Activated CD4-positive, alpha-beta T cell treated with anti-CD3 and anti-CD28 coated beads, Interleukin-2, amount 50 U/mL, for 16 hours (primary cell): ENCODE measurements around the gene IDH3G.
A peak's percentile ranks its signal among the peaks of the same experiment; 100 is the strongest.
"Not testable (repeated sequence)": the region's sequence is repeated elsewhere in the genome, so short reads cannot be mapped to it uniquely, and the experiment has no call there.

Experiments
- DNase-seq: peaks from one replicate; pipeline ENCODE4 v3.0.0-alpha.2; 2020

IDH3G gene

DNA sequence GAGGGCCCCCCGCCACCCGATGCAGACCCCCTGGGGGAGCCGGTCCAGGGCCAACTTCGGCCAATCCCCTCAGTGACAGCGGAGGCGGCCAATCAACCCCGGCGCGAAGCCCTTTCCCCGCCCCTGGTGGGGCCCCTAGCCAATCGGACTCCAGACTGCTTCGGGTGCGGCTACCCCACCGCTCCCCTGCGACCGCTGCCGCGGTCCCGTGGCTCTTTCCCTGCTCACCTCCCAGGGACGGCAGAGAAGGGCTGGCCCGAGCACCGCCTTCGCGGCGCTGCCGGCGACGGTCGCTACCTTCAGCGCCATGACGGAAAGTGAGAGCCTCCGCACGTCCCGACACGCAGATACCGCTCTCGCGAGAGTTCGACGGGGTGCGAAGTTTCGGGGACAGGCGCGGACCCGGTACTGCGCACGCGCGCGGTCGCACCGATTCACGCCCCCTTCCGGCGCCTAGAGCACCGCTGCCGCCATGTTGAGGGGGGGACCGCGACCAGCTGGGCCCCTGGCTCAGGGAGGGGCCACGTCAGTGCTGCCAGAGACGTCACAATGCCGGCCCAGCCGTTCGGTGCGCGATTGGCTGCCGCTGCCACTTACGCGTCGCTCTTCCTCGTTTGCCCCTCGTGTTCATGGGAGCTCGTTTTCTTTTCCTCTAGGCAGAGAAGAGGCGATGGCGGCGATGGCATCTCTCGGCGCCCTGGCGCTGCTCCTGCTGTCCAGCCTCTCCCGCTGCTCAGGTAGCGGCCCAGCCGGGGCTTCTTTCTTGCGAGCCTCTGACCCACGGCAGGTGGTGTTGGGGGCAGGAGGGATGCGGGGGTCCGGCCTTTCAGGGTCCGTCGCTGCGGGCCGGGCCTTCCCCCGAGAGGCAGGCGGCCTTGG lies at the start of gene IDH3G, which contains the start of gene SSR4:
TSS of gene IDH3G (minus strand) at position 358 of the 879 bp plus-strand sequence. CDS start at position 309, 49 bp downstream.
TSS of gene SSR4 (plus strand) at position 651 of the 879 bp plus-strand sequence. CDS start at position 671, 20 bp downstream.
- DNase-seq: peak; percentile 95

GRCh38 chrX:153836921-153837320 lies 42.7 kb upstream of the IDH3G start:
- DNase-seq: no peak

GRCh38 chrX:153832728-153833127 lies 38.6 kb upstream of the IDH3G start:
- no peak for DNase-seq

DNA sequence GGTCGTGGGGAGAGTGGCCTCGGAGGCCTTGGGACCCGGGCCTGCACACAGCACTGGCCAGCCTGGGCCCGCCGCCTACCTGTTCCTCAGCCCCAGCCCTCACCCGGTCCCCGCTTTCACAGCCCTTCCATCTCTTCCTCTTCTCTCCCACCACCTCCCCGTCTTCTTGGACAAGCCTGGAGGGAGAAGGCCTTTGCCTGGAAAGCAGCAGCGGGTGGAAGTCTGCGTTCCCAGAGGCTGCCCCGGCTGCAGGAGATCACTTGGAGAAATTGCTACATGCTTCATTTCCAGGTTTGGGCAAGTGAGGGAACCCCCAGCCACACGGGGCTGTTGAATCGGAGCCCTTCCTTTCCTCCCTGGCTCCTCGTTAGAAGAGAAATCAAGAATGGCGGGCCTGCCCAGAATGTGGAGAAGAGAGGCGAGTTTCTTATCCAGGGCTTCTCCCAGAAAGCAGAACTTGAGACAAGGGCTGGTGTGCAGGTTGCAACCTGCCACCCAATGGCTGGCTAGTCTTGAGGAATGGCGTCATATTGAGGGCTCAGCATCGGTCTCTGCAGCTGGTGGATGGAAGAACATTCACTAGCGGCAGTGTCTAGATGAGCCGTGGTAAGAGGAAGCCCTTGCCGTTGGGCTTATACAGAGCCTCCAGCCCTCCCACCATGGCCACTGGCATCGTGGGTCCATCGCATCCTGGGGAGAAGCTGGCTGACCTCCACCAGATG lies 37.4 kb upstream of the IDH3G start:
- no peak for DNase-seq

GRCh38 chrX:153830640-153831428 lies 36.7 kb upstream of the IDH3G start:
- no peak for DNase-seq

GRCh38 chrX:153829799-153830639 lies 35.8 kb upstream of the IDH3G start, which contains the start of gene PDZD4:
TSS of gene PDZD4 (minus strand) at chrX:153830544. CDS start at chrX:153830298, 246 bp downstream.
- no peak for DNase-seq

GRCh38 chrX:153829549-153829798 lies 35.3 kb upstream of the IDH3G start:
- DNase-seq: no peak

DNA sequence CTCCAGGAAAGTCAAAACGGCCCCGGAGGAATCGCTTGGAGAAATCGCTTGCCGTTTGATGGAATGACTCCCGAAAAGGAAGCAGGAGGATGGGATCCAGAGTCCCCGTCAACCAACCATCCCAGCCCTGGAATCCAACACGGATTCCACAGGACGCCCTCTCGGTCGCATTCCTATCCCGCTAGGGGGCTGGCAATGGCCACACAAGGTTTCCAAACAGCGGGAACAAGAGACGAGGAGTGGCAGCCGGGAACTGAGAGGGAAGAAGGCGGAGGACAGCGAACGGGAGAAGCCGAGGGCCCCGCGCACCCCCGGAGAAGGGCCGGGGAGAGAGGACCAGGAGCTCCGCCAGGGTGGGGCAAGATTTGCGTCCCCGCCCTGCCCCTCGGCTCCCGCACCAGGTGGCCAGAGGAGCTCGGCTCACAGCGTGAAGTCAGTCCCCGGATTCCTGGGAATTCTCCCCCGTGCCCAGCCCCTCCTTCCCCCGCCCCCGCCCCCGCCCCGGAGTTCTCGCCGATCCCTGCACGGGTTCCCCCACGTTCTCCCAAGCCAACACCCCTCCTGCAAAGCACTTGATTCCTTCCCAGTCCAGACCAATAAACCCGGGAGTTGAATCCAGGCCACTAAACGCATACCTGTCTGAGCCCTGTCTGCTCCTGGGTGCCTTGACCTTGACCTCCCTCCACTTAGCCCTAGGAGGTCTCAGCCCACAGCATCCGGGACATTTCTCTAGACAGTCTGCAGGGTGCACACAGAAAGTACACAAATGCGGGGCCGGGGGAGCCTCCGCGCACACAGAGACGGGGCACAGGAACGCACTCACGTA lies 34.8 kb upstream of the IDH3G start:
- no peak for DNase-seq

DNA sequence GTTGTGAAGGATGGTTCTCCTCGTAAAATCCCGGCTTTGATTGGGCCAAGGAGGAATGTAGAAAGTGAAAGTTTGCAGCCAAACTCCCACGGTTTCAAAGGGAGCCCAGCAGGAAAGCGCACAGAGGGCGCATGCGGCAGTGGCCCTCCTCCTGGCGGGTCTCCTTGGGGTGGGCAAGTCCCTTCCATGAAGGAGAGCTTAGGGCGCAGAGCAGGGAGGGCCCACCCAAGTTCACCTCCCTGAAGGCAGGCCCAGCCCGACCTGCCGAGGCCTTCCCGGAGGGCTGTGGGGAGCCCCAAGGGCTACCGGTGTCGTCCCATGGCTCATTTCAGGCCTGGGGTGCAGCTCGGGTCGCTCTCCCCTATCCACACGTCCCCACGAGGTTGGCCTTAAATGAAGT lies 34.1 kb upstream of the IDH3G start:
- DNase-seq: no peak

GRCh38 chrX:153827903-153828302 lies 33.7 kb upstream of the IDH3G start:
- no peak for DNase-seq

DNA sequence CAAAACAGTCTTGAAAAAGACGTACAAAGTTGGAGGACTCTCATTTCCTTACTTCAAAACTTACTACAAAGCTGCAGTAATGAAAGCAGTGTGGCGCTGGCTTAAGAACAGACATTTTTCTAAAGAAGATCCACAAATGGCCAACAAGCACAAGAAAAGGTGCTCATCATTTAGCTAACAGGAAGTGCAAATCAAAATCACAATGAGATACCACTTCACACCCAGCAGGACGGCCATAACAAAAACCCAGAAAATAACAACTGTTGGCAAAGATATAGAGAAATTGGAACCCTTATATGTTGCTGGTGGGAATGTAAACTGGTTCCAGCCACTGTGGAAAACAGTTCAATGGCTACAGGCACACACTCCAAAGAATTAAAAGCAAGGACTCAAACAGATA lies 32.8 kb upstream of the IDH3G start:
- DNase-seq: no peak

- no peak for DNase-seq
Observed at GRCh38 chrX:153825042-153825441, 30.9 kb upstream of the IDH3G start.

DNA sequence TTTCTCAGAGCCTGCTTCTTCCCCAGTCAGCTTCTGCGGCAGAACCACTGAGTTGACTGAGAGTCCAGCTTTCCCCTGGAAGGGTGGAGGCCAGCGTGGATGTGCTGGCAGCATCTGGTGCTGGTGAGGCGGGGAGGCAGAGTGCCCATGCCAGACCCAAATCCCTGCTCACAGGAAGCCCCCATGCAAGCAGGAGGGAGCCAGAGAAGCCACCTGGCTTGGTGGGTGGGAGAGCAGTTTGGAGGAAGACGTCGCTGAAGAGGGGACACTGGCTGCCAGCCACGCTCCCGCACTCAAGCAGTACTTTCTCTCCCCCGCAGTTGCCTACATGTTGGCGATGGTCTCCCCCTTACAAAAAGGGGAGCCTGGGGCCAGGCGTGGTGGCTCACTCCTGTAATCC lies 30.2 kb upstream of the IDH3G start:
- no peak for DNase-seq

- DNase-seq: no peak
Observed at GRCh38 chrX:153821066-153821465, 26.9 kb upstream of the IDH3G start.

DNA sequence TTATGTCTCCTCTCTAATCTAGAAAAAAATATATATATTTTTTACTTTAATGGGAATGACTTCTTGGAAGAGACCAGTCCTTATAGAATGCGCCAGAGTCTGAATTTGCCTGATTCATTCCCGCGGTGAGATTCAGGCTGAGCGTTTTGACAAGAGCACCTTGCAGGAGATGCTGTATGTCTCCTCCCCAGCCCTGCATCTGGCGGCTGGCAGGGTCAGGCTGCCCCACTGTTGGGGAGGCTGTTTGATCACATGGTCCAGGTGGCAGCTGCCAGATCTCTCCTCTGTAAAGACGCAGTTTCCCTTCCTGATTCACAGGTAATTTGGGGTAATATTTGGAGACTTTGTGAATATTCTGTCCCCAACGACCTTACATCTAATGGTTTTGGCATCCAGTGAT lies 26.4 kb upstream of the IDH3G start:
- DNase-seq: no peak

DNA sequence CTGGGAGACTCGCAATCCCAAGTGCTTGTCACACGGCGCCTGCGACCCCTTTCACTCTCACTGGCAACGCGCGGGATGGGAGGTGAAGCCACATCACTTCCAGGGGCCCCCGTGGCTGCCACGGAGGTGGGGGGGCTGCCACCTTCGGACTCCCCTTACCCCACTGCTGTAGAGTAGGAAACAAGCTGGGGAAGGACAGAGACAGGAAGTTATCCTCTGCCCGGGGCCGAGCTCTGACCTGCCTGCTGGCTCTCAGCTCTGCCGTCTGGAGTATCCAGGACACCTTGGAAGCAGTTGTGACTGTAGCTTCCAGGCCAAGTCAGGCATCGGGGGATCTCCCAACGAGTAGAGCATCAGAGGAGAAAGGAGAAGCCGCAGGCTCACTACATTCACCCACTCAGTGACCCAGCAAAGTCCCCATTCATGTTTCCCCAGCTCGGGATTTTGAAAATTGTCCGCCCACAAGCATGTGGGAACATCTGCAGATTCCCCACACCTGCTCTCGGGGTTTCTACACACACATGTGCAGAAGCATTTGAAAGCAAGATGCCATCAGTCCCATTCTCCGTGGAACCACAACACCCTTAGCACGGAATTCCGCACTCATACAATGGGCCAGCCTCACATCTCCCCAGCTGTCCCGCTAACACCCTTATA lies 25.3 kb upstream of the IDH3G start:
- no peak for DNase-seq

DNA sequence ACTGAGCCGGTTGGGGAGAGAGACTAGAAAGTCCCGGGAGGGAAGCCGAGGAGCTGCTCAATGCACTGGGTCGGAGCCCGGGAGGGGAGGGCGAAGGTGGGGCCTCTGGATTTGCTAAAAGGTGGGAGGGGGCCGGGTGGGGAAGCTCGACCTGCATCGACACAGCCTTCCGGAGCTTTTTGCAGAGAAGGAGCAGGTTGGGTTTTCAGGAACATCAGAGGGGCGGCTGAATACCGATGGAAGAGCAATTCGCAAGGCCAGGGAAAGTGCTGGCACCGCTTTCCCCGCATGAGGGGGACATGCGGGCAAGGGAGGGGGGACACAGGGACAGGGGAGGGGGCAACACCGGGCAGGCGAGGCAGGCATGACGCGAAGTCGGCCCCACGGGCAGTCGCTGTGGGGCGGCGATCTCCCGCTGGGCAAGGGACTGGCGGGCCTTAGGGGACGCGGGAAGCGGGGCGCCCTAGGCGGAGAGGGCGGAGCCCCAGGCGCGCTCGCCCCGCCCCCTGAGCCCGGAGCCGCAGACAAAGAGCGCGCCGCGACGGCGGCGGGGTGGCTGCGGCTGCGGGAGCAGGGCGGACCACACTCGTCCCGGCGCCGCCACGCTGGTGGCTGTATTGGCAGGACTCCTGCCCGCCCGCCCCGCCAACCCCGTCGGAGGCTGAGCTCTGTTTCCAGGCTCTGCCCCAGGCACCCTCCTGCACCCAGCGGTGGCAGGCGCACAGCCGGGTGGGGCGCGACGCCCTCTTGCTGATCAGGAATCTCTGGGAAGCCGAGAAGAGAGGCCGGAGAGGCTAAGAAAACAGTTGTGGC lies 24.6 kb upstream of the IDH3G start:
- DNase-seq: peak; percentile 20

GRCh38 chrX:153818064-153818463 lies 23.9 kb upstream of the IDH3G start:
- DNase-seq: not testable (repeated sequence)

DNA sequence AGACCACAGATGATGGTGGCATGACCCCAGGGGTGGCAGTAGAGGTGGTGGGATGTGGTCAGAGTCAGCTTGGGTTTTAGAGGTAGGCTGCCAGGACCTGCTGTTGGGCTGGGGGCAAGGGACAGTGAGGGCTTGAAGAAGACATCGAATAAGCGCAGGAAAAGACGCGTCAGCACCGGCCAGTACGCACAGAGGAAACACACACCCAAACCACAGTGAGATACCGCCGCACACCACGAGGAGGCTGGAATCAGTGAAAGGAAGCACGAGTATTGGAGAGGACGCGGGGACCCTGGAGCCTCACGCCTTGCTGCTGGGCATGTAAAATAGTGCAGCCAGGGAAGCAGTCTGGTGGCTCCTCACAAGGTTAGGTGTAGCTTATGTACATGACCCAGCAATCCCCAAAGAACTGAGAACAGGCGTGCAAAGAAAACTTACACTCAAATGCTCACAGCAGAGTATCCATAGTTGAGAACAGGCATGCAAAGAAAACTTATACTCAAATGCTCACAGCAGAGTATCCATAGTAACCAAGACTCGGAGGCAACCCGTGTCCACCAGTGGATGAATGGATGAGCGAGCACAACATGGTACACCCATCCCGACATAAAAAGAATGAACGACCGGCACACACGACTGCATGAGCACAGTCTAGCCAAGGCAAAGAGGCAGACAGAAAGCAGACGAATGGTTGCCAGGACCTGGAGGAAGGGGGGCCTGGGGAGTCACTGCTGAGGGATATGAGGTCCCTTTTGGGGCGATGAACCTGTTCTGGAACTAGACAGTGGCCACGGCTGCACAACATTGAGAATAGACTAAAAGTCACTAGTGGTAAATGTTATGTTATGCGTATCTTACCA lies 22.9 kb upstream of the IDH3G start:
- peak; percentile 21 for DNase-seq
